Mucosa of rectum (tissue), 2 donors: ENCODE data around the gene UPK3B.
A peak's percentile ranks its signal among the peaks of the same experiment; 100 is the strongest.
"Not testable (repeated sequence)": the region's sequence is repeated elsewhere in the genome, so short reads cannot be mapped to it uniquely, and the experiment has no call there.

Experiments
- H3K27ac ChIP-seq, 2 donors: one replicate each; pipeline ENCODE4 v1.7.0; 2013; ENCODE audit warnings: inconsistent platforms in 2 of 2, low read depth in 2 of 2, low read length in 2 of 2
- H3K27me3 ChIP-seq, 2 donors: one replicate each; pipeline ENCODE4 v1.7.0; 2013; ENCODE audit warnings: low read length in 2 of 2; ENCODE audit not compliant: control insufficient read depth in 2 of 2, insufficient read depth in 2 of 2
- H3K36me3 ChIP-seq, 2 donors: one replicate each; pipeline ENCODE4 v1.7.0; 2013; ENCODE audit warnings: low read length in 2 of 2; ENCODE audit not compliant: control insufficient read depth in 2 of 2, insufficient read depth in 2 of 2
- H3K4me1 ChIP-seq, 2 donors: one replicate each; pipeline ENCODE4 v1.7.0; 2013; ENCODE audit warnings: low read length in 2 of 2, mild to moderate bottlenecking in 1 of 2; ENCODE audit not compliant: control insufficient read depth in 2 of 2, insufficient read depth in 2 of 2
- H3K4me3 ChIP-seq, 2 donors: one replicate each; pipeline ENCODE4 v1.7.0; 2013; ENCODE audit warnings: low read length in 2 of 2
- H3K9ac ChIP-seq, 2 donors: one replicate each; pipeline ENCODE4 v1.7.0; 2013; ENCODE audit warnings: low read length in 2 of 2, low read depth in 1 of 2, mild to moderate bottlenecking in 1 of 2
- H3K9me3 ChIP-seq, 2 donors: one replicate each; pipeline ENCODE4 v1.7.0; 2013; ENCODE audit warnings: low read length in 2 of 2; ENCODE audit not compliant: control insufficient read depth in 2 of 2
- donor health status: healthy.
- donor health status: Normal muscosa, but diverticular disease.

Gene UPK3B

GRCh38 chr7:76514926-76515771 is 4.8 kb downstream of the UPK3B start:
- Histone ChIP-seq H3K27ac (no peak overlapping the region), H3K9ac (no peak overlapping the region)

GRCh38 chr7:76515999-76516443 is 5.7 kb downstream of the UPK3B start:
- Histone ChIP-seq H3K27me3 (no peaks in the 10 kb centered on the region), H3K4me1 (peaks cover 7 to 9% of the 10 kb centered on the region in 2 donors), H3K9ac (no peak overlapping the region), H3K27ac (no peak overlapping the region), H3K36me3 (no peaks in the 10 kb centered on the region), H3K9me3 (no peaks in the 10 kb centered on the region), H3K4me3 (no peak overlapping the region)

More at GRCh38 chr7:76514926-76515771, 4.8 kb downstream of the UPK3B start:
- Histone ChIP-seq H3K4me1 (peaks cover 7 to 9% of the 10 kb centered on the region in 2 donors), H3K27me3 (no peaks in the 10 kb centered on the region), H3K4me3 (no peak overlapping the region), H3K36me3 (no peaks in the 10 kb centered on the region), H3K9me3 (no peaks in the 10 kb centered on the region)

GRCh38 chr7:76516932-76517331 is 6.6 kb downstream of the UPK3B start:
- H3K9ac ChIP-seq, H3K4me3 ChIP-seq: not testable (repeated sequence)

GRCh38 chr7:76526183-76526582 is 15.8 kb downstream of the UPK3B start:
- not testable (repeated sequence) for H3K9me3 ChIP-seq, H3K36me3 ChIP-seq, H3K4me3 ChIP-seq, H3K27me3 ChIP-seq, H3K4me1 ChIP-seq, H3K9ac ChIP-seq, H3K27ac ChIP-seq

More at GRCh38 chr7:76516932-76517331, 6.6 kb downstream of the UPK3B start:
- H3K9me3 ChIP-seq, H3K27me3 ChIP-seq, H3K27ac ChIP-seq, H3K4me1 ChIP-seq, H3K36me3 ChIP-seq: not testable (repeated sequence)

GRCh38 chr7:76531643-76532042 is 21.3 kb downstream of the UPK3B start:
- H3K4me1 ChIP-seq, H3K4me3 ChIP-seq, H3K9me3 ChIP-seq, H3K27ac ChIP-seq, H3K36me3 ChIP-seq, H3K9ac ChIP-seq, H3K27me3 ChIP-seq: not testable (repeated sequence)

GRCh38 chr7:76543197-76543596 is 32.8 kb downstream of the UPK3B start, which contains the start of gene SPDYE16:
Gene SPDYE16, minus strand, starts transcription at chr7:76543297. Its CDS starts 1,838 bp downstream, at chr7:76541459.
- H3K4me3 ChIP-seq, H3K4me1 ChIP-seq, H3K27me3 ChIP-seq, H3K9ac ChIP-seq, H3K27ac ChIP-seq, H3K9me3 ChIP-seq, H3K36me3 ChIP-seq: not testable (repeated sequence)

GRCh38 chr7:76549025-76549854 is 38.9 kb downstream of the UPK3B start:
- not testable (repeated sequence) for H3K27me3 ChIP-seq, H3K4me1 ChIP-seq, H3K36me3 ChIP-seq, H3K9me3 ChIP-seq
- Histone ChIP-seq H3K4me3 (peak overlapping the region; percentile 74 to 75), H3K9ac (peak overlapping the region; percentile 74 to 85), H3K27ac (peak overlapping the region; percentile 84 to 85)

GRCh38 chr7:76549855-76550248 is 39.5 kb downstream of the UPK3B start:
- Histone ChIP-seq H3K27ac (peak overlapping the region; percentile 84 to 85), H3K9ac (peak overlapping the region; percentile 74 to 85), H3K4me3 (peak overlapping the region; percentile 74 to 75)
- not testable (repeated sequence) for H3K27me3 ChIP-seq, H3K4me1 ChIP-seq, H3K9me3 ChIP-seq, H3K36me3 ChIP-seq

GRCh38 chr7:76551992-76552391 is 41.6 kb downstream of the UPK3B start:
- H3K9me3 ChIP-seq, H3K9ac ChIP-seq, H3K4me3 ChIP-seq, H3K36me3 ChIP-seq, H3K4me1 ChIP-seq, H3K27me3 ChIP-seq, H3K27ac ChIP-seq: not testable (repeated sequence)

- H3K27ac ChIP-seq, H3K4me3 ChIP-seq, H3K9ac ChIP-seq, H3K36me3 ChIP-seq, H3K9me3 ChIP-seq, H3K27me3 ChIP-seq, H3K4me1 ChIP-seq: not testable (repeated sequence)
Observed at GRCh38 chr7:76559685-76560084, 49.3 kb downstream of the UPK3B start.
